CMK (cell line): ENCODE results near the gene CIB2.

Experiments
- DNase-seq: peaks from one replicate; pipeline ENCODE4 v3.0.0-alpha.2; 2010; ENCODE audit warnings: low read depth

CIB2 gene

DNA sequence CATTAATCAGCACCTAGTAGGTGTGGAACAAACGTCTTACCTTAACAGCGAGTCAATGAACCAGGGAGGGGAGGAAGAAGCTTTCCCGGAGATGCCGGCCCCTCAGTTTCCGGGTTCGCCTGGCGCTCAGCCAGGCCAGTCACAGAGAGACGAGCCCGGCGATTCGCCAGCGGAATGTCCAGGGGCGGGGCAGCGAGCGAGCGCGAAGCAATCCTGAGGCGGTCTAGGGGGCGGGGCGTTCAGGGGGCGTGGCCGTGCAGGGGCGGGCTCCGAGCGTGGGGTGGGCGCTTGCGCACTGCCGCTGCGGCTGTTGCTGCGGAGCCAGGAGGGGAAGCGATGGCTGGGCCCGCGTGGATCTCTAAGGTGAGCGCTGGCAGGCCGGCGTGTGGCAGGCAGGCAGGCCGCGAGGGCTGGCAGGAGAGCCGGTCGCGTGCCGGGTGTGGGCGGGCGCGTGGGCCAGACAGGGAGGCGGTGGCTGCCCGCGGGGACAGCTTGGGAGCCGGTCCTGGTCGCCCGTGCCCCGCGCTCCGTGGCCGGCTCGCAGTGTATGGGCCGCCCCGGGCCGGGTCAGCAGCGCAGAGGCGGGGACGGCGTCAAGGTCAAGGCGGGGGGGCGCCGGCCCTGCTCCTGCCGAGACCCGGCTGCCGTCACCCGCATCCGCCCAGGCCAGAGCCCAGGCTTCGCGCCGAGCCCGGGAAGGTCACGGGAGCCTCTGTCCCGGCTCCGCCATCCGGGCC lies 18.0 kb upstream of the CIB2 start, which contains the start of gene IDH3A:
Gene IDH3A (plus strand): TSS at position 295 of the 737 bp plus-strand sequence. CDS start 42 bp downstream, at position 337.
- peak; percentile 95 for DNase-seq

DNA sequence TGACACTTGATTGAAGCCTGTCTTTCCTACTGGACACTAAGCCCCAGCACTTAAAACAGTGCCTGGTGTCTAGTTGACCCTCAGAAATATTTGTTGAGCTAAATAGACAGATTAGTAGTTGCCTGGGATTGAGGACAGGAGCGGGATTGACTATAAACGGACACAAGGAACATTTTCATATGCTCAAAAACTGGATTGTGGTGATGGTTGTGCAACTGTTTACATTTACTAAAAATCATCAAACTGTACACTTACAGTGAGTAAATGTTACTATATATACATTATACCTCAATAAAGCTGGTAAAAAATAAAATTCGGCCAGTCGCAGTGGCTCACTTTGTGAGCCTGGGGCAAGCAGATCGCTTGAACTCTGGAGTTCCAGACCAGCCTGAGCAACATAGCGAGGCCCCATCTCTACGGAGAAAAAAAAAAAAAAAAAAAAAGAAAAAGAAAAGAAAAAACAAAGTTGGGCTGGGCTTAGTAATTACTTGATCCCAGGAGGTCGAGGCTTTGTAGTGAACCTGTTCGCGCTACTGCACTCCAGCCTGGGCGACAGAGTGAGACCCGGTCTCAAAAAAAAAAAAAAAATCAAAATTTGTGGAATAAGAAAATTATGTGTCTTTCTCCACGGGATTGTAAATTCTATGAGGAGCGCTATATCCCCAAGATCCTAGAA lies 17.3 kb upstream of the CIB2 start:
- no peak for DNase-seq

DNA sequence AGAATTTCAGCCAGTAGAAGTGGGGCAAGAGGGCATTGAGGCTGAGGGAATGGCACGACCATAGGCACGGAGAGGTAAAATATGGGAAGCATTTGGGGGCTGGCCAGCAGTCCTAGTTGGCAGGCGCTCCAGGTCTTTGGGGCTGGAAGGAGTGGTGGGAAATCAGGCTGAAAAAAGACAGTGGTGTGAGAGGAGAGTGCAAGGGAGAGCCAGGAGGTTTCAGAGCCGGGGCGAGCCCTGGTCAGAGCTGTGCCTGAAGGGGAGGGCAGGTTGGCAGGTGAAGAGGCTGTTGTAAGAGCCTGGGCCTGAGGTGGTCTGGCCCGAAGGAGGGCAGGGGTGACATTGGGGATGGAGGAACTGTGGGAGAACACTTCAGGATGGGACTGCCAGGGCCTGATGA lies 16.3 kb upstream of the CIB2 start:
- no peak for DNase-seq

DNA sequence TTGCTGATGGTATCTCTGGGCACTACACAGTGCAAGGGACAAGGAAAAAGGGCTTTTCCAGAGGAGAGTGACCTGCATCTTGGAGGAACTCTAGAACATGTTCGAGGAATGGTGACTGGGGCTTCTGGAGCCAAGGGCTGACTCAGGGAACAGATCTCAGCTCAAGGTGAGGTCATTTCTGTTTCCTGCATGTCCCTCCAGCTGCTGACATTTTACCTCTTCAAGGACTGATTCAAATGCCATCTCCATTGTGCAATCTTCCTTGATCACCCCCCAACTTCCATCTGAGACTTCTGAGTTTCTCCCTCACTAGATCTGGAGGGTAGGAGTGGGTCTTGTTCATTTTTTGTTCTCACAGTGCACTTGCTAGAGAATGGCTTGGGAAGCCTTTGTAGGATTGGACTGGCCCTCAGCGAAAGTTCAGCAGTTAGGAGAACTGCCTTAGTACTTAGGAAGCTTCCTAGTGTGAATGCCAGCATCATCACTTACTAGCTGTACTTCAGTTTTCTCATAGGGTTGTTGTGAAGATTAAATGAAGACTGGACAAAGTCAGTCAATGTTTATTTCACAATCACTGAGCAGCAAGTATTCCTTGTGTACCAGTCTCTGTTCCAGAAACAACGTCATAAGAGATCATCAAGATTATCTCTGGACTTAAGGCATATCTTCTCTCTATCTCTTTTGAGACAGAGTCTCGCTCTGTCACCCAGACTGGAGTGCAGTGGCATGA lies 15.3 kb upstream of the CIB2 start:
- DNase-seq, result no peak

DNA sequence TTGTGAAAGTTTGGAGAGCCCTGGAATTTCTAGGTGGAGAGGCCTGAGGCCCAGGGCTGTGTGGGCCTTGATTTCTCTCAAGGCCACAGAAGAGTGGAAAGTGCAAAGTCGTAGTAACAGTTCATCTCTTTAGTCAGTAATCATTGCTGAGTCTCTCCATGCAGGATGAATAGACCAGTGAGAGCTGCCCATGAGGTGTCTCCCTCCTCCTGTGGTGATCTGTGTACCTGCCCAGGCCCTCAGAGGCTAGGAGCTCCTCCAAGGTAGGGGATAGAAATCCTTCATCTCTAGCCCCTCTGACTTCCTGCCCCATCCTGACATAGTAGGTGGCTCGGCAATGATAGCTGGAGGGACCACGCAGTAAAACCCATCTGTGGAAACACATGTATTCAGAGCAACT lies 11.1 kb upstream of the CIB2 start:
- no peak for DNase-seq

DNA sequence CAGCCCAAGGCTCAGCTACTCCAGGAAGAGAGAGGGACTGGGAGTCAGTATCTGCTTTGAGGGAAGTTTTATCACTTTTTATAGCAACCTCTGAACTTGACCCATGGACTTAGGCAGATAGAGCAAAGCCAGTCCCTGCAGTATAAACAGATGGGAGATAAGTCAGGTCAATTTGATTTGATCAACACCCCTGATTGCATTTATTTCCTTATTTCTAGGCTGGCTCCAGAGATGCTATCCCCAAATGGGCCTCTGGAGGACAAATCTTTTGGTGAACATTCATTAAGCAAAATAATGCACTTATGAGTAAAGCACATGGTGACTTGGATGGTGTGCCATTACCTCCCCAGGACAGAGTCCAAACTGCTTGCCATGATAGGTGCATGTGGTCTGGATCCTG lies 9.0 kb upstream of the CIB2 start:
- DNase-seq, result no peak

DNA sequence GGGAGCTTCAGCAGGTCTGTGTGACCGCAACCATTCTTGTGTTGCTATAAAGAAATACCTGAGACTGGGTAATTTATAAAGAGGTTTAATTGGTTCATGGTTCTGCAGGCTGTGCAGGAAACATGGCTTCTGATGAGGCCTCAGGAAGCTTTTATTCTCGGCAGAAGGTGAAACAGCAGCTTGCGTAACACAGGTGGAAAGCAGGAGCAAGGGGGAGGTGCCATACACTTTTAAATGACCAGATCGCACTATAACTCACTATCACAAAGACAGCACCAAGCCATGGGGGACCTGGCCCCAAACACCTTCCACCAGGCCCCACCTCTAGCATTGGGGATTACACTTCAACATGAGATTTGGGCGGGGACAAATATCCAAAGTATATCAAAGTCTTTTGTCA lies 8.3 kb upstream of the CIB2 start:
- DNase-seq, result no peak

DNA sequence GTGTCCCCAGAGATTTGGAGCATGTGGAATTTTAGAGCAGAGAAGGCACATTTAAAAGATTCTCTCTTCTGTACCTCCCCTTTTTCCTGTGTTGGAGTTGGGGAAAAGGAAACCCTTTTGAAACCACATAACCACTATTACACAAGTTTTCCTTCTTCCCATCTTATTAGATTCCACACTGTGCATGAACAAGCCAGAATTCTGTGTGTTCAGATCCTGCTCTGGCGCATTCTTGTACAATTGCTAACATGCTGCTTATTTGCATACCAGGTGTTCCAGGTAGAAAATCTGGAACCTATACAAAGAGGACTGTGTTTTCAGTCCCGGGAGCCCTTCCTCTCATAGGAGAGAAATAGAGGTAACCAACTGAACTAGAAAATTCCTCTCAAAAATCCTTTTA lies 2.6 kb upstream of the CIB2 start:
- no peak for DNase-seq

DNA sequence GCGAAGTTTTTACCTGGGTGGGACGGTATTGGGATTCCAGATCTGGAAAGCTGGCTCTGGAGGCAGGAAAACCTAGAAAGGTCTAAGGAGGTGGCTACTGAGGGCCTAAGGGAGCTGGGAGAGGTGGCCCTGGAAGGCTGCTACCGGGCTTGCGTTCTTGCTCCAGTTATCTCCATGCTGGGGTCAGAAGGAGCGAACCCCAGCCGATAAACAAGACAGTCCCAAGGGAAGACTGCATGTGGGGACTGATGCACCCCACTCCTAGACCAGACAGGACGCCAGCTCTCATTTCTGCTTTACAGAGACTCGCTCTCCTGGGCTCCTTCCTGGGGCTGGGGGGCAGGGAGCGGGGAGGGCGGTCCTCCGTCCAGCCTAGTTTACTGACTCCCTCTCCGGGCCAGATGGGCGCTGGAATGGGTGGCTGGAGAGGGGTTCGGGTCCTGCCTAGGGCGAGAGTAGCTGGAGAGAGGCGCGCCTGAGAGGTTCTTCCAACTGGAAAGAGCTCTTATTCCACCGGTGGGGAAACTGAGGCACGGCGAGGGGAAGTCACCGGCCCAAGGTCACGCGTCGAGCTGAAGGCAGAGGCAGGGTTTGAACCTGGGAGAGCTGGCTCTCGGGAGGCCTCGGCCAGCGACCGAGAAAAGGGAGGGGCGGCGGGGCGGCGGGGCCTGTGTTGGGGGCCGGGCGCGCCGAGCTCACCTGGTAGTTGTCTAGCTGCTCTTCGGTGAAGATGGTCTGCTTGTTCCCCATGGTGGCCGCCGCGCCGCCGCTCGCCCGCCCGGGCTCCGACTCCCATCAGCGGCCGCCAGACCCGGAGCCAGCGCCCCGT lies 565 bp downstream of the CIB2 start:
- no peak for DNase-seq

DNA sequence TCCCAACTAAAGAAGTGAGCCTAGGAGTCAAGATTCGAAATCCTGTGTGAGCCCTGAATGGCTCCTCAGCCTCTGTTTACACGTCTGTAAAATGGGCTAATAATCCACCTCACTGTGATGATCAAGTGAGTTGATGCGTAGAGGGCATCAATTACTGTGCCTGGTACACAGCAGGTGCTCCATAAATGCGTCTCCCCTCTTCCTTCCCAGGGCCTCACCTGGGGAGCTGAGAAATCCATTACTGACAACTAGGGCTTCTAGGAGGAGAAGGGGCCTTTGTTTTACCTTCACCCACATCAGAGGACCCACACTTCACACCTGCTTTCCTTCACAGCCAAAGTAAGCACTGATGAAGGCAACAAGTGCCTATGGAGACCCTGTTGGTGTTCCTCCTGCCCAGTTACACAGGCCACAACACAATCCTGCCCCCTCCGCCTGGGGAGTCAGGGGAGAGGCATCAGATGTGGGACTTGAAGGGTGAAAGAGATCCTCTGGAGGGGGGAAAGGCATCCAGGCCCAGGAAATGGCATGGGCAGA lies 1.4 kb downstream of the CIB2 start:
- no peak for DNase-seq

DNA sequence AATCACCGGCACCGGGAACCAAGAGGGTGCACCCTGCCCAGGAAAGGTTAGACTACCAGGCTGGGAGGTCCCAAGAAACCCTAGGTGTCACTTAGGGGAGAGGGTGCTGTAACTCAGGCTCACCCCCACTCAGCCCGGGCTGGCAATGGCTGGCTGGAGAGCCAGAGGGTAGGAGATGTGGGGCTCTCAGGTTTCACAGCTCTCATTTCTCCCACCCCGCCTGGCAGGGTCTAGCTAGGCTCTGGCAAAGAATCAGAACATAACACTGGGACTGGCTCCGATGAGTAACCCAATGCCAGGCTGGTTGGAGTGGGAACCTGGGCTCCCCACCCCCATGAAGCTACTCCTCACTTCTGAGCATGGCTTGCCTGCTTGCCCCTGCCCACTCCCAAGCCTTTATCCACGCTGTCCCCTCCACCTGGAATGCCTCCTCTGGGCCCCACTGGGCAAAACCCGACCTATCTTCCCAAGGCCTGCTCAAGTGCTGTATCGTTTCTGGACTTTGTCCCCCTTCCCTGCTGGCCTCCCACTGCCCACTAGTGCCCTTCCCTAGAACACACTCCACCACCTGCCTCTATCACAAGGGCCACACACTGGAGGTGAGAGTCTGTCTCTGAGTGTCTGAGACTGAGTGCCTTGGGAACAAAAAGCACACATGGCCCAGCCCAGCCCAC lies 2.0 kb downstream of the CIB2 start:
- DNase-seq, result no peak

DNA sequence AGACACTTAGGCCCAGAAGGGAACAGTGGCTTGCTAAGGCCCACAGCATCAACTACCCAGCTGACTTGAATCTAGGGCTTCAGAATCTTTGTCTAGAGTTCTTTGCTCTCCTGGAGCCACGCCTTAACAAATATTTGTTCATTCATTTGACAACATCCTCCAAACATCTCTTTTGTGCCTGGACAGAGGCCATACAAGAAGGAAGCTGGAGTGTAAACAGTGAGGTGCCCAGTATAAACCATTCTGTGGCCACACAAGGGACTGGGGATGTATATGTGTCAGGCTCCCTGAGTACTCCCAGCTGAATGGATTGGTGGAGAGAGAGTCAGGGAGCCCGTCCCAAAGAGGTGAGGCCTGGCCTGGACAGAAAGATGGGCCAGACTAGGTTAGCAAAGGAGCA lies 3.4 kb downstream of the CIB2 start:
- DNase-seq, result no peak

DNA sequence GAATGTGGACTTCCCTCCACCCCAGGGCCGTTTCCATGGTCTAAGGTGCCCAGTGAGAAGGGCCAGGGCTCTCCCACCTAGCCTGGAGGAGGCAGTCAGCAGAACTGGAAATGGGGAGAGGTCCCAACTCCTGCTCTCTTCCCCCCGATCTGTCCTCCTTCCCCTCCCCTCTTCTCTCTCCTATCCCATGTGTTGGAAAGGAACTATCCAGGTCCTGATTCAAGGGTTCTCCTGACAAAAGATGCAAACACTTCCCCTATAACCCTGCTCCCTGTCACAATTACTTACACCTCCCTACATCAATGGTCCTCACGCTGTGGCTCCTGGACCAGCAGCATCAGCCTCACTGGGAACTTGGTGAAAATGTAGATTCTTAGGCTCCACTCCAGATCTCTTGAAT lies 6.0 kb downstream of the CIB2 start:
- no peak for DNase-seq

DNA sequence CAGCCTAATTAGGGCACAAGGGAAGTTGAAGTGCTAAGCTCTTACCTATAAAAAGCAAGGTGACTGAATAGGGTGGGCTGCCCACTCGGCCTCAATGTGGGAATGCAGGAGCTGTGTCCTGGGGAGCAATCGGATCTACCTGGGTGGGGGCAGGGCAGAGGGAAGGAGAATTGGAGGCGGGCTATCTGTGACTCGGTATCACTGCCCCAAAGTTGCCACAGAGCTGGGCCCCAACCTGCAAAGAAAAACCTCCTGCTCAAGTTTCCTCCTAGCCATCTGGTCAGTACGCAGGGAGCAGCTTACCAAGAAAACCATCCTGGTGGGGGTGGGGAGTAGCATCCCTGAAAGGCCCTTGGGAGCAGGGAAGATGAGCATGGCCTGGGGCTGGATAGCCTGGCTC lies 10.7 kb downstream of the CIB2 start:
- DNase-seq, result no peak

DNA sequence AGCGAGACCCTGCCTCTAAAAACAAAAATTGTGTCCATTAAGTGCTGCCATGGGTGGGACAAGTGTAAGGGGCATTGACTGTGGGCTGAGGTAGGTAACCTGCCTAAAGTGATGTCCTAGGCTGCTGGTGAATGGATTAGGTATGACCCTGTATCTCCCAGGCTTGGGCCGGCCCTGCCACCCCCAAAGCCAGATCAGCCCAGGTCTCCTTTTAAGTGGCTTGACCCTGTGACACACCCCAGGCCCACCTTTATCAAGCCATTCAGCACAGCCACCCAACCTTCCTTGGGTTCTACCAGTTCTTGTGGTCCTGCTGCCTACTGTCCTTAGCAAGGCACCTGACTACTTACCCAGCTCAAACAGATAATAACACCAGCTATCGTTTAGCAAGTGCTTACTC lies 18.7 kb downstream of the CIB2 start:
- no peak for DNase-seq

DNA sequence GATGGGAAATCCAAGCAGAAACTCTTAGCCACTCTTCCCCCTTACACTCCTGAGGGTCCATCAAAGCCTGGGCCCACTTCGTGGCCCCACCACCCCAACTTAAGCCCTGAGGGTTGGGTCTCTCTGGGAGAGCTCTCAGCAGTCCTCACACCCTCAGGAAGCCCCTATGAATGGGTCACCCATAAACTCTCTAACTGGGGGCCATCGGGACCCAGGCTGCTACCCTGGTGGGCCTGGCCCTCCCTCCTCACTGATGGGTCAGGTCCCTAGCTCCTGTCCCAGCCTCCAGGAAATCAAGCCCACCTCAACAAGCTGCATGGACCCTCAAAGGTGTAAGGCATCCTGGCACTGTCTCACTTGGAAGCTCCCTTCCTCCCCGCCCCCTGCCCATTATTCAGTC lies 19.5 kb downstream of the CIB2 start:
- no peak for DNase-seq

DNA sequence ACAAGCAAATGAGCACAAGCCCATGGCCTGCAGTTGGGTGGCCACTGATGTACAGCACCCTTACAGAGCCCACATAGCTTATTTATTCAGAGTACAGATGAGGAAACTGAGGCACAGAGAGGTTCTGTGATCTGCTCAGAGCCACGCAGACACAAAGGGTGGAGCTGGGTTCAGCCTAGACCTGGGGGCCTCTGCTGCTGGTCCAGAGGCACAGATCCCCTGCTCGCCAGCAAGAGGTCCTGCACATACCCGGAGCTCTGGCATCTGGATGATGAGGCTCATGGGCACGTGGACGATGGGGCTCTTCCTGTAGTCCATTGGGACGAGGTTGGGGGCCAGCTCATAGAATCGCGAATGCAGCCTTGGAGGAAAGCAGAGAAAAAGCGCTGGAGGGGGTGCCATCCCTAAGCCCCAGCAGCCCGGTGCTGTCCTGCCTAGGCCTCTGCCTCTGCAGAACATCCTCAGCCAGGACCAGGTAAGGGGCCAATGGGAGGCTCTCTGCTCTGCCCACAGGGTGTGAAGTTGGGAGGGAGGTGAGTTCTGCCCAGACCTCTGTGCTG lies 20.2 kb downstream of the CIB2 start:
- DNase-seq, result no peak

DNA sequence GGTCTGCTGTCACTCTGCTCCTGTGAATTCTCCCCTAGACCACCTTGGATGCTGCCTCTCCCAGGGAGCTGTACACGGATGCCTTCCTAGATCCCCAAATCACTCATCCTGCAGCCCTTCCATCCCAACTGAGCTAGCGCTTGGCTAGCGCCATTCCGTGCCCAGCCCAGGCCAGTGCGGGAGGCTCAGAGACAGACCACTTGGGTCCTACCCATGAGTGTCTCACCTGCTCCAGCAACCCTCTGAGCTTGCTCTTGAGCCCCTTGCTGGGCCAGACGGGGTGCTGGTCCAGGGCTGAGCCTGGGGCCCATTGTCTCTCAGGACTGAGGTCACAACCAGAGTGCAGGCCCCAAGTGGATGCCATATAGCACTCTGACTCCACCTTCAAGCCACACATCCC lies 21.1 kb downstream of the CIB2 start:
- no peak for DNase-seq

DNA sequence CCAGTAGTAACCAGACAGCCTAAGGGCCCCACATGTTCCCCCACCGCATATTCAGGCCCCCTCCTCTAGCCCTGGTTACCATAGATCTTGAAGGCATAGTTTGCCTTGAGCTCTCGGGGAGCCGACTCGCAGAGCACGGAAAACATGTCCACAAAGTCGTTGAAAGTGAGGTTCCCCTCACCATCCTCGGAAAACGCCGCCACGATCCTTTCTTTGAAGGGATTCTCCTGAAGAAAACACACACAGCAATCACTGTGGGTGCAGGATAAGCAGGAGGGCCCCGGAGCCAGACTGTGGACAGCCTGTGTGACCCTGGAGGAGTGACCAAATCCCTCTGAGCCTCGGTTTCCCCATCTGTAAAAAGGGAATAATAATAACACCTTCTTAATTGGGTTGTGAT lies 22.1 kb downstream of the CIB2 start:
- DNase-seq, result no peak

DNA sequence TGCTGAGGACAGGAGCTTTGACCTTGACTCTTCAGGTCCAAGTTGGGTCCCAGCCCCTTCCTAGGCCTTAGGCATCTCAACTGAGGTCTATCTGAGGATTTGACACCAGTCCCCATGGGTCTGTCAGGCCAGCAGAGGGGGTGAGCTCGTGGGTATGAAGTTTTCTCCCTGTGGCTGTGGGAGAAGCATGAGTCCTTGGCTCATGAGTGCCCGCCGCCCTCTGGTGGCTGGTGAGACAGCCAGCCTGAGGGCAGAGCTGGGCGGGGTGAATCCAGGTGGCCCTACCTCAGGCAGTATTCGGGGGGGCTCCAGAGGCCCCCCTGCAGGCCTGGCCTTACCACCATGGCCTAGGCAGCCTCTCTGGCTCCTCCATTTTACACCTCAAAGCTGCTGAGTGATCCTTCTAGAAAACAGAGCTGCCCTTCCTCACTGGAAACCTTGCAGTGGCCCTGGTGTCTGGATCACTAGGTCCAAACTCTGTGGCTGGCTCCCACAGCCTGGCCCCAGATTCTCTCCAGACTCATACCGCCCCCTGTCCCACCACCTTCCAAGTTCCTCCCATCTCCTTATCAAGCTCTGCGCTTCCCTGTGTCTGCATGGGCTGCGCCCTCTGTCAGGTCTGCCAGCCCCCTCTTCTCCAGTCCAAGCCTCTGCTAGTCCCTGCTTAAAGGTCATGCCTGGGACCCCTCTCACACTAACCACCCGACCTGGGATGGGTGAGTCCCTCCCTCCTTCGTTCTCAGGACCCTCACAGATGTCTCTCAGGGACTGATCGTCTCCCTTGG lies 22.8 kb downstream of the CIB2 start:
- DNase-seq, result peak; percentile 84
